Loucy (cell line): Measurements from ENCODE around the gene ACSS2.

Source experiments
- H2AFZ ChIP-seq: fragments of 200-600 bp; sonication (generic); 2 replicates; pipeline ENCODE4 v1.6.0; 2016; ENCODE audit warnings: antibody characterized with exemption, mild to moderate bottlenecking, low read length, moderate library complexity
- H3F3A ChIP-seq: fragments of 200-600 bp; 2 replicates; pipeline ENCODE4 v1.6.0; 2016; ENCODE audit warnings: antibody characterized with exemption, low read depth, mild to moderate bottlenecking
- H3K27me3 ChIP-seq: fragments of 200-600 bp; sonication (generic); 2 replicates; pipeline ENCODE4 v1.6.1; 2014; ENCODE audit warnings: low read length, mild to moderate bottlenecking; ENCODE audit not compliant: insufficient read depth, poor library complexity, severe bottlenecking
- H3K36me3 ChIP-seq: fragments of 200-600 bp; sonication (generic); 2 replicates; pipeline ENCODE4 v1.6.1; 2016; ENCODE audit warnings: low read length; ENCODE audit not compliant: insufficient read depth
- H3K4me1 ChIP-seq: fragments of 200-600 bp; sonication (generic); 2 replicates; pipeline ENCODE4 v1.5.1; 2014; ENCODE audit warnings: low read length, mild to moderate bottlenecking; ENCODE audit not compliant: insufficient read depth, poor library complexity, severe bottlenecking
- H3K4me2 ChIP-seq: fragments of 200-600 bp; sonication (generic); 2 replicates; pipeline ENCODE4 v1.6.0; 2014; ENCODE audit warnings: antibody characterized with exemption, low read length, low read depth, mild to moderate bottlenecking; ENCODE audit not compliant: poor library complexity, severe bottlenecking
- H3K4me3 ChIP-seq: fragments of 200-600 bp; sonication (generic); 2 replicates; pipeline ENCODE4 v1.5.1; 2014; ENCODE audit warnings: low read length, mild to moderate bottlenecking, mixed read lengths; ENCODE audit not compliant: poor library complexity, severe bottlenecking
- H3K79me2 ChIP-seq: fragments of 200-600 bp; sonication (generic); 2 replicates; pipeline ENCODE4 v1.6.1; 2014; ENCODE audit warnings: low read length; ENCODE audit not compliant: insufficient read depth
- H3K9ac ChIP-seq: fragments of 200-600 bp; sonication (generic); 2 replicates; pipeline ENCODE4 v1.6.0; 2014; ENCODE audit warnings: mild to moderate bottlenecking, low read depth, low read length, moderate library complexity; ENCODE audit not compliant: poor library complexity, severe bottlenecking
- H3K9me2 ChIP-seq: fragments of 200-600 bp; sonication (generic); replicated peaks from 2 replicates; pipeline ENCODE4 v1.6.1; 2016; ENCODE audit warnings: low read depth, low read length, mixed read lengths
- H3K9me3 ChIP-seq: fragments of 200-600 bp; sonication (generic); 2 replicates; pipeline ENCODE4 v1.6.1; 2014; ENCODE audit warnings: mild to moderate bottlenecking, antibody characterized with exemption, low read length, low read depth; ENCODE audit not compliant: insufficient read depth
- H4K20me1 ChIP-seq: fragments of 200-600 bp; sonication (generic); 2 replicates; pipeline ENCODE4 v1.6.0; 2014; ENCODE audit warnings: antibody characterized with exemption, low read length, mild to moderate bottlenecking; ENCODE audit not compliant: insufficient read depth, poor library complexity, severe bottlenecking
- EZH2phosphoT487 ChIP-seq: fragments of 200-600 bp; IDR thresholded peaks from 2 replicates; pipeline ENCODE4 v1.6.1; 2018; ENCODE audit warnings: antibody characterized with exemption, mild to moderate bottlenecking, moderate library complexity, borderline replicate concordance
- TF ChIP-seq, protein P1 (sequence below): fragments of 200-600 bp; sonication (generic); conservative IDR thresholded peaks from 2 replicates; pipeline ENCODE4 v1.5.1; 2014; ENCODE audit warnings: mild to moderate bottlenecking, antibody characterized with exemption, low read length

Gene ACSS2

GRCh38 chr20:34915749-34916455 lies 39.5 kb downstream of the ACSS2 start:
- H3K9me3 ChIP-seq, result no peaks in the 10 kb centered on the region
- H3K79me2 ChIP-seq, result no peaks in the 10 kb centered on the region
- H3K27me3 ChIP-seq, result no peaks in the 10 kb centered on the region
- no peak overlapping the region for H3K9ac ChIP-seq
- TF ChIP-seq EZH2phosphoT487, result no peak
- TF ChIP-seq, protein P1, sequence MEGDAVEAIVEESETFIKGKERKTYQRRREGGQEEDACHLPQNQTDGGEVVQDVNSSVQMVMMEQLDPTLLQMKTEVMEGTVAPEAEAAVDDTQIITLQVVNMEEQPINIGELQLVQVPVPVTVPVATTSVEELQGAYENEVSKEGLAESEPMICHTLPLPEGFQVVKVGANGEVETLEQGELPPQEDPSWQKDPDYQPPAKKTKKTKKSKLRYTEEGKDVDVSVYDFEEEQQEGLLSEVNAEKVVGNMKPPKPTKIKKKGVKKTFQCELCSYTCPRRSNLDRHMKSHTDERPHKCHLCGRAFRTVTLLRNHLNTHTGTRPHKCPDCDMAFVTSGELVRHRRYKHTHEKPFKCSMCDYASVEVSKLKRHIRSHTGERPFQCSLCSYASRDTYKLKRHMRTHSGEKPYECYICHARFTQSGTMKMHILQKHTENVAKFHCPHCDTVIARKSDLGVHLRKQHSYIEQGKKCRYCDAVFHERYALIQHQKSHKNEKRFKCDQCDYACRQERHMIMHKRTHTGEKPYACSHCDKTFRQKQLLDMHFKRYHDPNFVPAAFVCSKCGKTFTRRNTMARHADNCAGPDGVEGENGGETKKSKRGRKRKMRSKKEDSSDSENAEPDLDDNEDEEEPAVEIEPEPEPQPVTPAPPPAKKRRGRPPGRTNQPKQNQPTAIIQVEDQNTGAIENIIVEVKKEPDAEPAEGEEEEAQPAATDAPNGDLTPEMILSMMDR, result no peak
- H3K4me3 ChIP-seq, result no peak overlapping the region
- H3K4me2 ChIP-seq, result no peak overlapping the region
- no peak overlapping the region for H2AFZ ChIP-seq
- H3F3A ChIP-seq, result no peaks in the 10 kb centered on the region
- no peaks in the 10 kb centered on the region for H3K9me2 ChIP-seq
- no peaks in the 10 kb centered on the region for H4K20me1 ChIP-seq
- H3K36me3 ChIP-seq, result peaks cover 3% of the 10 kb centered on the region; the same call in 1 of the 2 replicates
- no peaks in the 10 kb centered on the region for H3K4me1 ChIP-seq

DNA sequence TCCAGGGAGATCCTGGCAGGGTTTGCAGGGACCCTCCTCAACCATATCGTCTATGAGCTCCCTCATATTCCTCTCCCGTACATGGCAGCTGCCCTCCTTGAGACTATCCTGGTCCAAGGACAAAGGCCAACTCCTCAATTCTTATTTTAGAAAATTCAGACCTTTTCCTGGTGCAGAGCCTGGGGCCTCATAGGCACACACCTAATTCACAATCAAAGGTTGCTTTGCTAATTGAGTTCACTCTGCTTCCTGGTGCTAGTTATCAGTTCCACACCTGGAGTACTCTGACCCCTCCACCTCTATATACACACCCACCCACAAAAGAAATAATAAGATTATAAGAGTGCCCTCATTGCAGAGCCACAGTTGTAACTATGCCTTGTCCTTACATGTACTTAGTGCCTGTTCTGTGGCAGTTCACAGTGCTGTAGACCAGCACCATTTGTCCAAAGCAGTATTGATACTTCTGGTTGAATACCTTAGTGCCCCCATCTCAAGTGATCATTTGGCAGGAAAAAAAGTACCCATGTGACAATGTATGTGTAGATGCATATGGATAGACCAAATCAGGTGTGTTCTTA lies 40.5 kb downstream of the ACSS2 start:
- Histone ChIP-seq H3K9me2 (no peaks in the 10 kb centered on the region), H3K9me3 (no peaks in the 10 kb centered on the region), H3K4me2 (no peak overlapping the region), H3K9ac (no peak overlapping the region), H3K27me3 (no peaks in the 10 kb centered on the region), H3K36me3 (peaks cover 3% of the 10 kb centered on the region; the same call in 1 of the 2 replicates), H3K4me1 (no peaks in the 10 kb centered on the region), H3K79me2 (no peaks in the 10 kb centered on the region), H2AFZ (no peak overlapping the region), H3F3A (no peaks in the 10 kb centered on the region), H3K4me3 (no peak overlapping the region), H4K20me1 (no peaks in the 10 kb centered on the region)
- no peak for TF ChIP-seq EZH2phosphoT487
- TF ChIP-seq, protein P1, result no peak

DNA sequence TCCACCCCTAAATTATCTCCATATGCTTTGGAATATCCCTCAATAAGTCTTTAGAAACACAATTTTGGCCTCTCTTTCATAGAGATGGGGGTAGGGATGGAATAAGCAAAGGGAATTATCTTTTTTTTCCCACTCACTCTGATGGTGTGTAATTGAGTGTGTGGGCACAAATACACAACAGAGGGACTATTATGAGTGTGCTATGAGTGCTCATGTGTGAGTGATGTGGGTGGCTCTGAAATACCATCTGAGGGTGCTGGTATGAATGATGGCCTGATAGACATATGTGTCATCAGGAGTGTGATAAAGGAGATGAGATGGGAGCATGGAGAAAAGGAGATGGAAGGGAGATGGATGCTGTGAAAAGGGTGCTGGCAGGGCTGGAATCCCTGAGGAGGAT lies 43.6 kb downstream of the ACSS2 start:
- H3K9me2 ChIP-seq, result no peaks in the 10 kb centered on the region
- H3K36me3 ChIP-seq, result peaks cover 3% of the 10 kb centered on the region; the same call in 1 of the 2 replicates
- no peaks in the 10 kb centered on the region for H3K27me3 ChIP-seq
- H2AFZ ChIP-seq, result no peak overlapping the region
- H3K79me2 ChIP-seq, result no peaks in the 10 kb centered on the region
- H3K9ac ChIP-seq, result no peak overlapping the region
- no peaks in the 10 kb centered on the region for H4K20me1 ChIP-seq
- H3K4me2 ChIP-seq, result no peak overlapping the region
- H3F3A ChIP-seq, result no peaks in the 10 kb centered on the region
- TF ChIP-seq, protein P1, result no peak
- TF ChIP-seq EZH2phosphoT487, result no peak
- H3K4me3 ChIP-seq, result no peak overlapping the region
- H3K4me1 ChIP-seq, result no peaks in the 10 kb centered on the region
- no peaks in the 10 kb centered on the region for H3K9me3 ChIP-seq
